Measurements from ENCODE around the gene M1AP.

DNA sequence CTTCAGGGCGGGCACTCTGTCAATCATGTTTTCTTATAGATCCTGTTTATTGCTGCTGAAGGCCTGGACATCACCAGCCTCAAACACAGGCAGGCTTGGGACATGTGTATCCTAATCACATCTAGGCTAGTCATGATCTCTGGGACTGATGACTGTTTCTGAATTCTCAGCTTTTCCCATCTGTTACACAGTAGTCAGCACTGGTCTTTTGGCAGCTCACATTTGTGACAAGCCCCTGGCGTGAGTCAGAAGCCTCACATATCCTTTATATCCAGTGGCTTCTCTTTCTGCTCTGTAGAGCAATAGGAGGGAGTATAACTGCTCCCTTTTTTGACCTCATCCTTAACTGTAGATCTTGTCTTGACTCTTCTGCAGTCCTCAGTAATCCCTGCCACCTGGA is 10.4 kb upstream of the M1AP start:
- no peak for TF ChIP-seq POLR2A (IDR thresholded peaks at IDR 0.05)
- TF ChIP-seq, protein P1, sequence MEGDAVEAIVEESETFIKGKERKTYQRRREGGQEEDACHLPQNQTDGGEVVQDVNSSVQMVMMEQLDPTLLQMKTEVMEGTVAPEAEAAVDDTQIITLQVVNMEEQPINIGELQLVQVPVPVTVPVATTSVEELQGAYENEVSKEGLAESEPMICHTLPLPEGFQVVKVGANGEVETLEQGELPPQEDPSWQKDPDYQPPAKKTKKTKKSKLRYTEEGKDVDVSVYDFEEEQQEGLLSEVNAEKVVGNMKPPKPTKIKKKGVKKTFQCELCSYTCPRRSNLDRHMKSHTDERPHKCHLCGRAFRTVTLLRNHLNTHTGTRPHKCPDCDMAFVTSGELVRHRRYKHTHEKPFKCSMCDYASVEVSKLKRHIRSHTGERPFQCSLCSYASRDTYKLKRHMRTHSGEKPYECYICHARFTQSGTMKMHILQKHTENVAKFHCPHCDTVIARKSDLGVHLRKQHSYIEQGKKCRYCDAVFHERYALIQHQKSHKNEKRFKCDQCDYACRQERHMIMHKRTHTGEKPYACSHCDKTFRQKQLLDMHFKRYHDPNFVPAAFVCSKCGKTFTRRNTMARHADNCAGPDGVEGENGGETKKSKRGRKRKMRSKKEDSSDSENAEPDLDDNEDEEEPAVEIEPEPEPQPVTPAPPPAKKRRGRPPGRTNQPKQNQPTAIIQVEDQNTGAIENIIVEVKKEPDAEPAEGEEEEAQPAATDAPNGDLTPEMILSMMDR (IDR thresholded peaks at IDR 0.05), result no peak

Measured in sigmoid colon (tissue), 3 donors.